Left lobe of liver (tissue), 2 donors: ENCODE results near the gene GPR176. TPM values are rescaled to one million over a fixed set of nuclear protein-coding genes. Genes with fewer than 3 reads are reported as not detected.

Experiments
- ATAC-seq: fragments of 200-7000 bp; cut with Tn5 transposase; one replicate; pipeline ENCODE4 v1.9.1; 2020; ENCODE audit warnings: mild to moderate bottlenecking, moderate library complexity
- DNase-seq: peaks from one replicate; pipeline ENCODE4 v3.0.0-alpha.2; 2020; ENCODE audit warnings: low spot score
- total RNA-seq: library from RNA; stranded (reverse); gene quantifications from one replicate; pipeline ENCODE4 v1.2.1, GENCODE V29; 2021
- donor health status: DM: no; HTN: no; CAD: no; lungs with moderate emphysema.
- donor health status: DM: no; HTN: yes; CAD: no.

The GPR176 gene, protein sequence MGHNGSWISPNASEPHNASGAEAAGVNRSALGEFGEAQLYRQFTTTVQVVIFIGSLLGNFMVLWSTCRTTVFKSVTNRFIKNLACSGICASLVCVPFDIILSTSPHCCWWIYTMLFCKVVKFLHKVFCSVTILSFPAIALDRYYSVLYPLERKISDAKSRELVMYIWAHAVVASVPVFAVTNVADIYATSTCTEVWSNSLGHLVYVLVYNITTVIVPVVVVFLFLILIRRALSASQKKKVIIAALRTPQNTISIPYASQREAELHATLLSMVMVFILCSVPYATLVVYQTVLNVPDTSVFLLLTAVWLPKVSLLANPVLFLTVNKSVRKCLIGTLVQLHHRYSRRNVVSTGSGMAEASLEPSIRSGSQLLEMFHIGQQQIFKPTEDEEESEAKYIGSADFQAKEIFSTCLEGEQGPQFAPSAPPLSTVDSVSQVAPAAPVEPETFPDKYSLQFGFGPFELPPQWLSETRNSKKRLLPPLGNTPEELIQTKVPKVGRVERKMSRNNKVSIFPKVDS
- 0.88 TPM for total RNA-seq

DNA sequence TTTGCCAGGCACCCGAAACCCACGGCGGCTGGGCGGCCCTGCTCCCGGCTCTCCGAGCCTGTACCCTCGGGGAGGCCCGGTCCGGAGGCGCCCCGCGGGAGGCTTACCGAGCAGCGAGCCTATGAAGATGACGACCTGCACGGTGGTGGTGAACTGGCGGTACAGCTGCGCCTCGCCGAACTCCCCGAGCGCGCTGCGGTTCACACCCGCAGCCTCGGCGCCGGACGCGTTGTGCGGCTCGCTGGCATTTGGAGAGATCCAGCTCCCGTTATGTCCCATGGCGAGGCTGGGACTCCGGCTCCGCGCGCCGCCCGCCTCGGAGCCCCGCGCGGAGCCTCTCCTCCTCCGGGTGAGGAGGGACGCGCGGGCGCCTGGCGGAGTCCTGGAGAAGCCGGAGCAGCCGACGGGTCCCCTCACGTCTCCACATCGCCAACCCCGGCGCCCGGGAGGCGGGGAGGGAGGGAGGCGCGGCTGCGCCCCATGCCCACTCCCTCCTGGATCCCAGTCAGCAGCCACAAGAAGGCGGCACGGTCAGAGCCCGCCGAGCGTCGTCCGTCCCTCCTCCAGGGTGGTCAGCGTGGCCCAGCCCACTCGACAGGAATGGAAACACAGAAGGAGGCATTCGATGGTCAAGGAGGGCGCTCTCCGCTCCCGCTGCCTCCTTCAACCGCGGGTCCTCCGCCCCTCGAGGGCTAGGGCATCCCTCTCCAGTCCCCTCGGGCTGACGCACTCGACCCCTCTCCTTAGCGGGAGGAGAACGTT lies at the start of gene GPR176:
Gene GPR176 (minus strand): TSS at position 519 of the 762 bp plus-strand sequence. CDS start 240 bp downstream, at position 279.
- DNase-seq (peak; percentile 46), ATAC-seq (peak; percentile 48)

GRCh38 chr15:39969002-39969394 lies 48.9 kb upstream of the GPR176 start:
- DNase-seq (no peak), ATAC-seq (no peak)

GRCh38 chr15:39968273-39969001 lies 48.4 kb upstream of the GPR176 start:
- DNase-seq (no peak), ATAC-seq (no peak)

DNA sequence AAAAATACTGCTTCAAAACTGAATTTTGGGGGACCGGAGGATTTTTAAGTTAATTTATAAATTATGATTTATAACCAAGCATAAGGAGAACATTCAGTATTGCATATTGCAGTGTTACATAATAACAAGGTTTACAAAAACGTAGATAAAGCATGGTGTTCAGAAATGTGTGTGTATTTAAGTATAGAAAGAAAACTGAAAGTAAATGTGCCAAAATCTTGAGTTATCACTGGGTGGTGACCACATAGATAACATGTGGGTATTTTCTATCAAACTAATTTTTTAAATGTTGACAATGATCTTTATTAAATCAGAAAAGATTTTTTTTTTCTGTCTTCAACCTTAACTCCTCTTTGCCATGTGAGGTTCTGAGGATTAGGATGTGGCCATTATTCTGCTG lies 46.5 kb upstream of the GPR176 start:
- DNase-seq (no peak), ATAC-seq (no peak)

DNA sequence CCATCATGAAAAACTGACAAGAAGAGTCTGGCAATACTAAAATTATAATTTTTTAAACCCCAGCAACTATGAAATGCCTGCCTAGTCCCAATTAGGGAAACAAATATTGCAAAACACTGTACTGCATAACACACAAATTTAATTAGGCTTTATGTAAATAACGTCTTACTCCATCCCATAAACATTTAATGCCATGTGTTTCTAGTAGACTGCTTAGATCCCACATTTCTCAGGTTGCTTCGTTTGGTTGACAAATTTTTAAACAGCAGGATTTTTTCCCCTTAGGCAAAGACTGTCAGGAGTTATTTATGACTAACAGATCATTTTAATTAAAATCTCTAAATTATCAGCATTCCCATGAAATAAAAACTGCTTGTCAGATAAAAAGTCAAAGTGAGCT lies 43.7 kb upstream of the GPR176 start:
- no peak for DNase-seq
- no peak for ATAC-seq

DNA sequence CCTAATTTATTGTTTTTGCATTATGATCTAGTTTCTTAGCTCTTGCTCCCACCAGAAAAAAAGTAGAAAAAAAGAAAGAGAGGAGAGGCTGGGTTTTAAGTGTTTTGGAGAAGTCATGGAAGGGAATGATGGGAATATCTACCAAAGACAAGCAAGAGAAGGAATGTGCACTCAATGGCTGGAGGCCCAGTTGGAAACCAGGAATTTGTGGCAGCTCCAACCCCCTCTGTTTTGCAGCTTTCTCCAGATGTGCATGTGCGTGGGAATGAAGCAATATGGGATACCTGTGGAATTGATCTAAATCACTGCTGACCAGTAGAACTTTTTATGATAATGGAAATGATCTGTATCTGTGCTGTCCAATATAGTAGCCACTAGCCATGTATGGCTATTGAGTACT lies 41.0 kb upstream of the GPR176 start:
- no peak for DNase-seq
- no peak for ATAC-seq

GRCh38 chr15:39960411-39960810 lies 40.3 kb upstream of the GPR176 start:
- DNase-seq: no peak
- ATAC-seq: peak; percentile 36

GRCh38 chr15:39959411-39959810 lies 39.3 kb upstream of the GPR176 start:
- ATAC-seq (no peak), DNase-seq (no peak)

GRCh38 chr15:39957481-39957880 lies 37.4 kb upstream of the GPR176 start:
- DNase-seq (no peak), ATAC-seq (no peak)

- no peak for DNase-seq
- ATAC-seq: no peak
These were observed 33.5 kb upstream of the GPR176 start for GRCh38 chr15:39953521-39953920.

DNA sequence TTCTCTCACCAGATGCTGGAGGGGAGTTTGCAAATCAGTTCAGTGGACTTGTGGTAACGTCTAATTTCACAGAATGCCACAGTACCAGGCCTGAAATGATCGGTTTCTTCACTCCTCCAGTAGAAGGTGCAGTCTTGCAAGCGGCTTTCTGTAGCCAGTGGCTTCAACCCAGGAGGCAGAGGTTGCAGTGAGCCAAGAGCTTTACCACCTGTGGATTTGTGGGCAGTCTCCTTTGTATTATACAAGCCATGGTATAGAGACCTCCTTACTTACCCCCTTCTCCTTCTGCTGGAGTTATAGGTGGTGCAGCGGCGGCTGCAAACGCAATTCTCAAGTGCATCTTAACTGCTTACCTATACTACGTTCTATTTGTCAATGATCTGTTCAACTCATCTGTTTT lies 31.5 kb upstream of the GPR176 start:
- ATAC-seq (no peak), DNase-seq (no peak)

DNA sequence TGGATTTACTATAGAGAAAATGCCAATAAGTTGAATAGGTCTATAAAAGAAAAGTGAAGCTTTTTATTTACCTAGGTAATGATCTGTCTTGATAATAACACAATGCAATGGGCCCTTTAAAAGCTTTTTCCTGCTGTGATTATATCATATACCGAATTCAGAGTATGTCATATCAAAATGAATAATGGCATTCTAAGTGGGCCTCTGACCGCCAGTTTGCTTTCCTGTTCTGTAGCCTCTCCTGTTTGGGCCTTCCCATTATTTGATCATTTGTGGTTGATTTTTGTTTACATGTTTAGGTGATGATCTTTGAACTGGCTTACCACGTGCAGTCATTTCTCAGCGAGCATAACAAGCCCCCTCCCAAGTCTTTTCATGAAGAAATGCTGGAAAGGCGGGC lies 28.8 kb upstream of the GPR176 start:
- DNase-seq (no peak), ATAC-seq (no peak)

DNA sequence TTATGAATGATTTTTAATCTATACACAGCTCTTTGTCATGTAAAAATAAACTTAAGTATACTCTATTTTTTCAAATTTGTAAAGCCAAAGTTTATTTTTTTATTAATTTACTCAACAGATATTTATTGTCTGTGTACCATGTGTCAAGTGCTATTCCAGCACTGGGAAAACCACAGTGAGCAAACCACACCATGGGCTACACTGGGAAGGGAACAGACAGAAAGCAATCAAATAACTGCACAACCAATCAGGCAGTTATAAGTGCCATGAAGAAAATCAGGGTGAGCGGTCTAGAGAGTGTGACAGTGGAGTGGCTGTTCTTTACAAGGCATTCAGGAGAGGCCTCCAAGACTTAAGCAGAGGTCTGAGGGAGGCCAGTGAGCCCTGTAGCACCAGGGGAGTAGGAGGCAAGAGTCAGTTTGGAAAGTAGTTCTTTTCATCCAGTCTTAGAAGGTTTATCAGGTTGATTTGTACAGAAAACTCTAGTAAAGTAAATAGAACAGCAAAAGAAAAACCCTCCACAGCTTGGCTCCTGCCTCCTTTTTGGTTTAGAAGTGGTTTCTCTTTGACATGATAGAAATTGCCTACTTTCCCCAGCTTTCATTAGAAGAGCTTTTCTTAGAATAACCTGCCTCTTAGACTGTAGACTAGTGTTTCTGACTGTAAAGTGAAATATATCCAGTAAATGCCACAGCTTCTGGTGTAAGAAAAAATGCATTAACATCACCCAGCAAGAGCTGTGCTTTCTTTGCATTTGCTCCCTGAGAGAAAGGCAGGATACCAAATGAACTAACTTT lies 27.5 kb upstream of the GPR176 start:
- DNase-seq (no peak), ATAC-seq (no peak)

- ATAC-seq: no peak
These were observed 26.8 kb upstream of the GPR176 start for GRCh38 chr15:39946862-39947261.

DNA sequence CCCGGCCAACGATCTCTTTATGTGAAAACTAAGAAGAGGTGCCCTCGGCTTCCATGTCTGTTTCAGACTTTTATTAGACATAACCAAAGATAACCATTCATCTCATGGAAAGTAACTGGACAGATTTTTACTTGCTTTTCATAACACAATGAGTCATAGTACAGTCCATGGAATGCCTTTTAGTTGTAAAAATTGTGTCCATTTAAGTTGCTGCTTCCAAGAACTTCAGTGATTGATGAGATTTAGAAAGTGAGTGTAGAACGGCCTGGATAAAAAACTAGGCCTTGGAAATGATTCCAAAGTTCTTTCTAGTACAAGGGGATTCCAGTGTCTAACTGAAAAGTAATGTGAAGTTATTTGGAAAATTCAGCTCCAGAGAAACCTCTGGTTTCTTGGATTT lies 24.7 kb upstream of the GPR176 start:
- ATAC-seq (no peak), DNase-seq (no peak)

More at GRCh38 chr15:39946862-39947261, 26.8 kb upstream of the GPR176 start:
- DNase-seq: no peak

DNA sequence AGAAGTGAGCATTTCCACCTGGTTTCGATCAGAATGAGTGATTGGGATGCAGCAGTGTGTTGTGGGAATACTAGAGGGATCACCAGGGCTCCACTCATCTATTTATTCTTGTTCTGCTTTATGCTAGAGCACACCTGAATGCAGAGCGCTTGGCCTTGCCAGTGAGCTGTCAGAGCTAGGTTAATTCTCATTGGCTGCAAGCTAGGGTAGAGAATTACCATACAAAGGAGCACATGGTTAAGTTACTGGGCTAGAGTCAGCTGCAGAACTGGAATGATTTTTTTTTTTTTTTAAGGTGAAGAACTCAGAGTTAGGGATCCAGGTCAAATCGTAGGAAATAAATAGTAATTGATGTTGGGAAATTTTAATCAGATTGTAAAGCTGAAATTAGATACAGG lies 22.7 kb upstream of the GPR176 start:
- ATAC-seq (no peak), DNase-seq (no peak)

DNA sequence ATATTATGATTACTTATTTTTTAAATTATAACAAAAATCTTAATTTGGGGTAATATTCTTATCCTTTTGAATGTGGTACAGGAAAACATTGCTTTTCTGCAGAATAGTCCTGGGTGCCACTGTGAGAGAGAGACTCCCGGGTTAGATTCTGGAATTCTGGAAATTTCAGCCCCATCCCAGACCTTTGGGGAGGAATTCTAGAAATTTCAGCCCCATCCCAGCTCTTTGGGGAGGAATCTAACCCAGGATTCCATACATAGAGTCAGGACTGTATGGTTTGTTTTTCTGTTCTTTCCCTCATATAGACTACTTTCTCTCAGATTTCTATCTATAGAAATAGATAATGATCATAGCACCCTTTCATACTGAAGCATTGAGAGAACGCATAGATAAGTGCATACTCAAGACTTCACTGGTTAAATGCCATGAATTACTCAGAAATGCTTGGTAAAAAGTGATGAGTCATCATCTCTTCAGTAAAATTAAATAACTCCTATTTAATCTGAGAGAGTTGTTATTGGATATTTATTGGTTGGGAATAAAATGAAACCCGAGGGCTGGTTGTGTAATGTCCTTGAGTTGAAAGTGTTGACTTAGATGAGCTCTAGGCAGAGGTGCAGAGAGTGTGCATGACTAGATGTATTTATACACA lies 22.2 kb upstream of the GPR176 start:
- ATAC-seq (no peak), DNase-seq (no peak)

- no peak for DNase-seq
- ATAC-seq: no peak
These were observed 19.7 kb upstream of the GPR176 start for GRCh38 chr15:39939487-39940452.

DNA sequence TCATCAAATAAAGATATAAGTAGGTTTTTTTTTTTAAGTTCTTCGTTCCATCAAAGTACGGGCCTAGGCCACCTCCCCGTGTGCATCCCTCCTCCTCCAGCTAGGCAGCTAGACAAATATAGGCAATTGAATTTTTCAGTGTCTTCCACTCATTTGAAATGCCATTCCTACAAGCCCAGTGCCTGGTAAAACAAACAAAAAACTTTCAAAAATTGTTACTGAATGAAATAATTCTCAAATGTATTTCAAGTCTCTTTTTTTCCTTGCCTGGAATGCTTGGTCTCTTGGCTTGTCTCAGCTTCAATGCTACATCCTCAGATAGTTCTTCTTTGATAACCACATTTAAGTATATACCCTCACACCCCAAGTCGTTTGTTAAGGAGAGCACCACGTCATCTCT lies 17.6 kb upstream of the GPR176 start:
- ATAC-seq (no peak), DNase-seq (no peak)
